OCI-LY3 (cell line): Measurements from ENCODE around the gene HS6ST2.

Experiments
- H2AFZ ChIP-seq: fragments of 200-600, 300-600 bp; shearing (Covaris generic); 2 replicates; pipeline ENCODE4 v1.6.0; 2014; ENCODE audit warnings: antibody characterized with exemption, low read depth, low read length
- H3K27ac ChIP-seq: fragments of 200-600, 300-600 bp; sonication (generic); 2 replicates; pipeline ENCODE4 v1.5.1; 2014; ENCODE audit warnings: mild to moderate bottlenecking, low read length, moderate library complexity, mixed read lengths
- H3K27me3 ChIP-seq: fragments of 200-600, 300-600 bp; sonication (generic); 2 replicates; pipeline ENCODE4 v1.6.1; 2014; ENCODE audit warnings: low read depth, low read length, mixed read lengths
- H3K36me3 ChIP-seq: fragments of 200-600, 300-600 bp; sonication (generic); replicated peaks from 2 replicates; pipeline ENCODE3; 2014; ENCODE audit warnings: low read depth, low read length, mixed read lengths
- H3K4me1 ChIP-seq: fragments of 300-600, 200-600 bp; sonication (generic); 2 replicates; pipeline ENCODE4 v1.6.1; 2014; ENCODE audit warnings: low read length, mixed read lengths
- H3K4me2 ChIP-seq: fragments of 200-600, 300-600 bp; sonication (generic); 2 replicates; pipeline ENCODE4 v1.6.1; 2014; ENCODE audit warnings: low read length, mixed read lengths
- H3K4me3 ChIP-seq: fragments of 300-600, 200-600 bp; sonication (generic); 2 replicates; pipeline ENCODE4 v1.5.1; 2014; ENCODE audit warnings: antibody characterized with exemption, mild to moderate bottlenecking, low read length, moderate library complexity
- H3K79me2 ChIP-seq: fragments of 300-600, 200-600 bp; shearing (Covaris generic); 2 replicates; pipeline ENCODE4 v1.6.1; 2014; ENCODE audit warnings: mild to moderate bottlenecking, low read length, mixed read lengths
- H3K9ac ChIP-seq: fragments of 300-600, 200-600 bp; shearing (Covaris generic); 2 replicates; pipeline ENCODE4 v1.6.0; 2014; ENCODE audit warnings: mild to moderate bottlenecking, low read length, moderate library complexity
- H3K9me3 ChIP-seq: fragments of 200-600, 300-600 bp; shearing (Covaris generic); 2 replicates; pipeline ENCODE4 v1.6.1; 2014; ENCODE audit warnings: low read length, mixed read lengths; ENCODE audit not compliant: insufficient read depth
- H4K20me1 ChIP-seq: fragments of 200-600, 300-600 bp; sonication (generic); 2 replicates; pipeline ENCODE4 v1.6.1; 2016; ENCODE audit warnings: low read length, mixed read lengths; ENCODE audit not compliant: insufficient read depth
- EZH2phosphoT487 ChIP-seq: fragments of 200-600 bp; shearing (Covaris generic); IDR thresholded peaks from 2 replicates; pipeline ENCODE4 v1.6.1; 2018; ENCODE audit warnings: antibody characterized with exemption, mixed run types, low read depth
- TF ChIP-seq, protein P1 (sequence below): fragments of 200-600, 300-600 bp; sonication (generic); IDR thresholded peaks from 2 replicates; pipeline ENCODE4 v1.5.1; 2014; ENCODE audit warnings: antibody characterized with exemption, low read length, low read depth

Gene HS6ST2

DNA sequence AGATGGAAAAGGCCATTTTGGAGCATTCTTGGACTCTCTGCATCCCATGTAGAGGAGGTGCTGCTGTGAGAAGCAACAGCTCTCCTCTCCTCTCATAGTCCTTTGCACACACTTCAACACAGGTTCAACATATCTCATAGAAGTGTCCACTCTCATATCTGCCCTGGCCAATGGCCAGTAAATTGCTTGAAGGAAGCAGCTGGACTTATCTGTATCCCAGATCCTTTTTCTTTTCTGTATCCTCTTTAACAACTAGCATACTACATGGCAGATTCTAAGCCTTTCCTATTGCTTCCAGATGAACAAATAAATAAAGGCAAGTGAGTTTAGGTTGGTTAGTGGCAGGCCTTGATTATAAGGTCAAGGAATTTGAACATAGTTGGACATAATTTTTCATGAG, 122.0 kb downstream of the HS6ST2 start:
- no peak for TF ChIP-seq EZH2phosphoT487
- TF ChIP-seq, protein P1, sequence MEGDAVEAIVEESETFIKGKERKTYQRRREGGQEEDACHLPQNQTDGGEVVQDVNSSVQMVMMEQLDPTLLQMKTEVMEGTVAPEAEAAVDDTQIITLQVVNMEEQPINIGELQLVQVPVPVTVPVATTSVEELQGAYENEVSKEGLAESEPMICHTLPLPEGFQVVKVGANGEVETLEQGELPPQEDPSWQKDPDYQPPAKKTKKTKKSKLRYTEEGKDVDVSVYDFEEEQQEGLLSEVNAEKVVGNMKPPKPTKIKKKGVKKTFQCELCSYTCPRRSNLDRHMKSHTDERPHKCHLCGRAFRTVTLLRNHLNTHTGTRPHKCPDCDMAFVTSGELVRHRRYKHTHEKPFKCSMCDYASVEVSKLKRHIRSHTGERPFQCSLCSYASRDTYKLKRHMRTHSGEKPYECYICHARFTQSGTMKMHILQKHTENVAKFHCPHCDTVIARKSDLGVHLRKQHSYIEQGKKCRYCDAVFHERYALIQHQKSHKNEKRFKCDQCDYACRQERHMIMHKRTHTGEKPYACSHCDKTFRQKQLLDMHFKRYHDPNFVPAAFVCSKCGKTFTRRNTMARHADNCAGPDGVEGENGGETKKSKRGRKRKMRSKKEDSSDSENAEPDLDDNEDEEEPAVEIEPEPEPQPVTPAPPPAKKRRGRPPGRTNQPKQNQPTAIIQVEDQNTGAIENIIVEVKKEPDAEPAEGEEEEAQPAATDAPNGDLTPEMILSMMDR: no peak
- H2AFZ ChIP-seq: no peak overlapping the region
- H3K9ac ChIP-seq: no peak overlapping the region
- H3K79me2 ChIP-seq: no peaks in the 10 kb centered on the region
- H3K36me3 ChIP-seq: no peaks in the 10 kb centered on the region
- no peak overlapping the region for H3K4me3 ChIP-seq
- H3K4me1 ChIP-seq: no peaks in the 10 kb centered on the region
- H4K20me1 ChIP-seq: no peaks in the 10 kb centered on the region
- H3K27me3 ChIP-seq: no peaks in the 10 kb centered on the region
- H3K9me3 ChIP-seq: no peaks in the 10 kb centered on the region
- H3K4me2 ChIP-seq: no peak overlapping the region
- no peak overlapping the region for H3K27ac ChIP-seq

GRCh38 chrX:132834741-132835140, 123.7 kb downstream of the HS6ST2 start:
- H3K27ac ChIP-seq: no peak overlapping the region

DNA sequence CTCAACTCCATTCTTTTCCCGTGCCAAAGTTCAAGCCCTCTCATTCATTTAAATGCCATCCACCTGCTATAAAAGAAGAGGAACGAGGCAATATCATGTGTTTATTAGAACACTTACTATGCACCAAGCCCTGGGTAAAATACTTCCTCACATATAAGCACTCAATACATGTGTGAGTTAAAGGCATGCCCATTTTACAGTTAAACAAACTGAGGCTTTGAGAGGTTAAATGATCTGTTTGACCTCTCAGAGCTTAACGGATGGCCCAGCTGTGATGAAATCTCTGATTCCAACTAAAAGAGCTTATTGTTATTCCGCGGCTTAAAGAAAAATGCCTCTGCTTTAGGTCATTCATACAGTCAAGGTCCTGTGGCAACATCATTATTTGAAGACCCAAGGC, 124.3 kb downstream of the HS6ST2 start:
- Histone ChIP-seq H3K9ac (no peak overlapping the region), H3K27ac (no peak overlapping the region), H2AFZ (no peak overlapping the region), H3K4me2 (no peak overlapping the region), H3K27me3 (no peaks in the 10 kb centered on the region), H3K9me3 (no peaks in the 10 kb centered on the region), H3K4me1 (no peaks in the 10 kb centered on the region), H3K4me3 (no peak overlapping the region), H3K36me3 (no peaks in the 10 kb centered on the region), H4K20me1 (no peaks in the 10 kb centered on the region), H3K79me2 (no peaks in the 10 kb centered on the region)
- TF ChIP-seq EZH2phosphoT487: no peak
- TF ChIP-seq, protein P1: no peak

More at GRCh38 chrX:132834741-132835140, 123.7 kb downstream of the HS6ST2 start:
- no peaks in the 10 kb centered on the region for H3K4me1 ChIP-seq
- TF ChIP-seq, protein P1: no peak
- TF ChIP-seq EZH2phosphoT487: no peak
- no peaks in the 10 kb centered on the region for H3K36me3 ChIP-seq
- H3K79me2 ChIP-seq: no peaks in the 10 kb centered on the region
- no peak overlapping the region for H3K4me3 ChIP-seq
- no peaks in the 10 kb centered on the region for H3K27me3 ChIP-seq
- H3K4me2 ChIP-seq: no peak overlapping the region
- H3K9me3 ChIP-seq: no peaks in the 10 kb centered on the region
- H2AFZ ChIP-seq: no peak overlapping the region
- no peak overlapping the region for H3K9ac ChIP-seq
- H4K20me1 ChIP-seq: no peaks in the 10 kb centered on the region

- TF ChIP-seq EZH2phosphoT487: no peak
- TF ChIP-seq, protein P1: no peak
- no peak overlapping the region for H2AFZ ChIP-seq
Observed at GRCh38 chrX:132833373-132833772, 125.1 kb downstream of the HS6ST2 start.

More at GRCh38 chrX:132833373-132833772, 125.1 kb downstream of the HS6ST2 start:
- no peaks in the 10 kb centered on the region for H3K27me3 ChIP-seq
- no peak overlapping the region for H3K4me2 ChIP-seq
- no peak overlapping the region for H3K9ac ChIP-seq
- no peaks in the 10 kb centered on the region for H3K9me3 ChIP-seq
- H3K4me3 ChIP-seq: no peak overlapping the region
- H3K4me1 ChIP-seq: no peaks in the 10 kb centered on the region
- H3K79me2 ChIP-seq: no peaks in the 10 kb centered on the region
- no peaks in the 10 kb centered on the region for H3K36me3 ChIP-seq
- H3K27ac ChIP-seq: no peak overlapping the region
- H4K20me1 ChIP-seq: no peaks in the 10 kb centered on the region
